Fibroblast of villous mesenchyme (primary cell): ENCODE data around the gene EMC10. TPM values are rescaled to one million over a fixed set of nuclear protein-coding genes. Genes with fewer than 3 reads are reported as not detected.

Source experiments
- DNase-seq: peaks from one replicate; pipeline ENCODE4 v3.0.0-alpha.2; 2010; ENCODE audit warnings: low read depth
- H3K4me3 ChIP-seq: 2 replicates; pipeline ENCODE4 v1.5.1; 2011; ENCODE audit warnings: low read depth, mild to moderate bottlenecking, low read length
- total RNA-seq: library from RNA; depleted of rRNA; stranded (reverse); fragments of >200 nt; gene quantifications from 2 replicates; pipeline ENCODE4 v1.2.3, GENCODE V29; 2012
- TF ChIP-seq, protein P1 (sequence below): IDR thresholded peaks from 2 replicates; pipeline ENCODE4 v1.5.1; 2012; ENCODE audit warnings: low read depth, mild to moderate bottlenecking, low read length; ENCODE audit not compliant: insufficient read depth

The EMC10 gene
- total RNA-seq, 1 donor = 40.6 TPM

DNA sequence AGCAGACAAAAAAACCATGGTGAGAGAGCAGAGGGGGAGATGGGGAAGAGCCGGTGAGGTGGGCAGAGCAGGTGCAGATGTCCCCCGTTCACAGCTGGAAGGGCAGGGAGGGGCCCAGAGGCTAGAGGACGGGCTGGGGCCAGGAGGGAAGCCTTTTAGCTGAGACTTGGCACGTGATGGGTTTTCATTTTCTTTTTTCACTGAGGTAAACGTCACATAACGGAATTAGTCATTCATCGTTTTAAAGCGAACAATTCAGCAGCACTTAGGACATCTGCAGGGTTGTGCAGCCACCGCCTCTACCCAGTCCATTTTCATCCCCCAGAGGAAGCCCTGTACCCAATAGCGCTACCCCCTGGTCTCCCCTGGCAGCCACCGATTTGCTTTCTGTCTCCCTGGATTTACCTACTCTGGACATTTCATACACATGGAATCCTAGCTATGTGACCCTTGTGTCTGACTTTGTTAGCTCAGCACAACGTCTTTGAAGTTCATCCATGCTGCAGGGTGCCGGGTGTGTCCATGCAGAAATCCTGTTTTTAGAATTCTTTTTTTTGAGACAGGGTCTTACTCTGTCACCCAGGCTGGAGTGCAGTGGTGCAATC is 16.0 kb upstream of the EMC10 start:
- TF ChIP-seq, protein P1, sequence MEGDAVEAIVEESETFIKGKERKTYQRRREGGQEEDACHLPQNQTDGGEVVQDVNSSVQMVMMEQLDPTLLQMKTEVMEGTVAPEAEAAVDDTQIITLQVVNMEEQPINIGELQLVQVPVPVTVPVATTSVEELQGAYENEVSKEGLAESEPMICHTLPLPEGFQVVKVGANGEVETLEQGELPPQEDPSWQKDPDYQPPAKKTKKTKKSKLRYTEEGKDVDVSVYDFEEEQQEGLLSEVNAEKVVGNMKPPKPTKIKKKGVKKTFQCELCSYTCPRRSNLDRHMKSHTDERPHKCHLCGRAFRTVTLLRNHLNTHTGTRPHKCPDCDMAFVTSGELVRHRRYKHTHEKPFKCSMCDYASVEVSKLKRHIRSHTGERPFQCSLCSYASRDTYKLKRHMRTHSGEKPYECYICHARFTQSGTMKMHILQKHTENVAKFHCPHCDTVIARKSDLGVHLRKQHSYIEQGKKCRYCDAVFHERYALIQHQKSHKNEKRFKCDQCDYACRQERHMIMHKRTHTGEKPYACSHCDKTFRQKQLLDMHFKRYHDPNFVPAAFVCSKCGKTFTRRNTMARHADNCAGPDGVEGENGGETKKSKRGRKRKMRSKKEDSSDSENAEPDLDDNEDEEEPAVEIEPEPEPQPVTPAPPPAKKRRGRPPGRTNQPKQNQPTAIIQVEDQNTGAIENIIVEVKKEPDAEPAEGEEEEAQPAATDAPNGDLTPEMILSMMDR = no peak
- peak; percentile 16 for DNase-seq
- H3K4me3 ChIP-seq = no peak overlapping the region

DNA sequence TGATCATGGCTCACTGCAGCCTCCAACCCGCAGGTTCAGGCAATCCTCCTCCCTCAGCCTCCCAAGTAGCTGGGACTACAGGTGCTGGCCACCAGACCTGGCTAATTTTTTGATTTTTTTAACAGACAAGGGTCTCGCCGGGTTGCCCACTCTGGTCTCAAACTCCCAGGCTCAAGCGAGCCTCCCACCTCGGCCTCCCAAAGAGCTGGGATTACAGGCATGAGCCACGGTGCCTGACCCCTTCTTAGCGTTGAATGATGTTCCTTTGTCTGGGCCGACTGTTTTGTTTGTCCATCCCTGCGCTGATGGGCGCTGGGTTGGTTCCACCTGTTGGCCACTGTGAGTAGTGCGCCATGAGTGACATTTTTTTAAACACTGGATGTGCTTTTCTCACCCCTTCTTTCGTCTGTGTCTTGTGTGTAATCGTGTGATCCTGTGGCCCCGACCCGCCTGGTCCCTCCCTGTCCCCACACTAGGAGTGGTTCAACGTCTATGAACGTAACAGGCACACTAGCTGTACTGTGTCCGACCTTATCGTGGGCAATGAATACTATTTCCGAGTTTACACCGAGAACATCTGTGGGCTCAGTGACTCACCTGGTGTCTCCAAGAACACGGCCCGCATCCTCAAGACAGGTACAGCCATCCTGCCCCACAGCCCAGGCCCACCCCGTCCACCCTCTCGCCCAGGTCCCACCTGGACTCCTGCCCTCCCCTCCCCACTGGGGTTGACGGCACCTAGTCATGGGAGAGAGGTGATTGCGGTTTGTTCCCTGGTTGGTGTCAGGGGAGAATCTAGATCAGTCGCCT is 15.0 kb upstream of the EMC10 start:
- H3K4me3 ChIP-seq = no peak overlapping the region
- TF ChIP-seq, protein P1 = peak; percentile 92
- DNase-seq = peak; percentile 60

DNA sequence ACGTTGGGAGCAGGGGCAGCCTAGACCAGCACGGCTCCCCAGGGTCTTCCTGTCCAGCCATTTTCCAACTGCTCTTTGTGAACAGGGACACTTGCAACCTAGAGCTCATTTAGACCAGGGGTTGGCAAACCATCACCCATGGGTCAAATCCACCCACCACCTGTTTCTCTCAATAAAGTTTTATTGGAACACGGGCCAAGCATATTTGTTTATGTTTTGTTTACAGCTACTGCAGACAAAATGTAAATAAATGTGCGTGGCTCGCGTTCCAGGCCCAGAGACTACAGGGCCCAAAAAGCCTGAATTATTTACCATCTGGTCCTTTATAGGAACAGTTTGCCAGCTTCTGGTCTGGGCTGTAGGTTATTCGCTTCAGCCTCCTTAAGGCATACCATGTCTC is 13.3 kb upstream of the EMC10 start:
- DNase-seq = no peak

DNA sequence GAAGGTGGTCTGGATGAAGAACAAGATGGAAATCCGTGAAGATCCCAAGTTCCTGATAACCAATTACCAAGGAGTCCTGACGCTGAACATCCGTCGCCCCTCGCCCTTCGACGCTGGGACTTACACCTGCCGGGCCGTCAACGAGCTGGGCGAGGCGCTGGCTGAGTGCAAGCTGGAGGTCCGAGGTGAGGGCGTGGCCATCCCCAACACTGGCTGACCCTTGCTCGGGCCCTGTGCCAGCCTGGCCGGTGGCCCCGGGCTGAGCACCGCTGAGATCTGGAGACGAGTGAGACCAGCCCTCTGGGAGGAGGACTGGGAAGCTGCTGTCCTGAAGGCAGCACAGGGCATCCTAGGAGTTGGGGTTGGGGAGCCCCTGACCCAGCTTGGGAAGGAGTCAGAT is 12.0 kb upstream of the EMC10 start:
- H3K4me3 ChIP-seq = no peak overlapping the region
- no peak for DNase-seq
- TF ChIP-seq, protein P1 = no peak

More for the DNA sequence above, 13.3 kb upstream of the EMC10 start:
- TF ChIP-seq, protein P1 = no peak
- no peak overlapping the region for H3K4me3 ChIP-seq

DNA sequence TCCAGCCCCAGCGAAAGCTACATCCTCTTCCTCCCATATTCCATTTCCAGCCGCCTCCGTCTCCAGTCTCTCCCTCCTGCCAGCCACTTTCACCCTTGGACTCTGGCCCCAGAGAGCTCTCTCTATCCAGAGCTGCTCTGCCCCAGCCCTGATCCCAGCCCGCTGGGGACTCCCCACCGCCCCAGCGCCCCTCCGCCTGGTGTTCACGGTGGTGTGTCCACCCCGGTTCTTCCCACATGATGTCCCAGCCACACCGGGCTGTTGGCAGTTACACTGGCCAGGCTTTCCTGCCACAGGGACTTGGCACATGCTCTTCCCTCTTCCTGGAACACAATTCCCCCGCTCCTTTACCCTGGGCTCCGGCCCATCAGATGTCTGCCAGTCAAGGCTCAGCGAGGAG is 11.3 kb upstream of the EMC10 start:
- no peak for DNase-seq
- no peak overlapping the region for H3K4me3 ChIP-seq
- TF ChIP-seq, protein P1 = no peak

DNA sequence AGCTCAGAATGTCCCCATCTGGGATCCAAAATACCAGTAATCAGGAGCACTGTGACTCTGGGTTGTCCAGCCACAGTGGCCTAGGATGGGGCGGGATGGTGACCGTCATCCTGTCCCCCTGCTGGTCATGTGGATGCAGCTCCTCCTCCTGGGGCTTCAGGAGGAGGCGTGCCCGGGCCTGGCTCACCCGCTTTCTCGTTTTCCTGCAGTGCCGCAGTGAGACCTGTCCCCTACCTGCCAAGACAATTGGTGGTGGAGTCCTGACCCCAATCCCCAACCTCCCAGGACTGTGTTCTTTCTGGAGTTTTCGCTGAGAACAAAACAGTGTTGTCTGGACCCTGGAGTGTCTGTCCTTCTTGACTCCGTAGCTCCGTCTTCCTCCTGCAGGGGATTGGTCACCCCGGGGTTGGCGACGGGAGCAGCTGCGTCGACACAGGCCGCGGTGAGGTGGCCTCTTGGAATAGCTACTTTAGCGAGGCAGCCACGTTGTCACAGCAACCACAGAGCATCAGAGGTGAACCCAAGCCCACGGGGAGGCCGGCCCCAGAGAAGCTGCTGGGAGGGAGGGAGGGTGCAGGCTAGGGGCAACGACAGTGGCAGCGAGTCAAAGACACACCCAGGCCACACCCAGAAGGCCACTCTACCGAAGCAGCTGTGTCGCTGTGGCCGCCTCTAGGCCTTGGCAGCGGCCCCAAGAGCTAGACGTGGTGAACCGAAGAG is 10.2 kb upstream of the EMC10 start:
- DNase-seq = no peak
- TF ChIP-seq, protein P1 = peak; percentile 25

More for the DNA sequence above, 10.2 kb upstream of the EMC10 start:
- no peak overlapping the region for H3K4me3 ChIP-seq
